H9 (cell line): Measurements from ENCODE around the gene SLC4A11. TPM values are rescaled to one million over a fixed set of nuclear protein-coding genes. Genes with fewer than 3 reads are reported as not detected.

Experiments
- DNase-seq: peaks from one replicate; pipeline ENCODE4 v3.0.0-alpha.2; 2017
- H2AFZ ChIP-seq: one replicate; pipeline ENCODE4 v1.6.1; 2013; ENCODE audit warnings: mild to moderate bottlenecking, low read length, control low read depth, moderate library complexity
- H2AK5ac ChIP-seq: 2 replicates; pipeline ENCODE4 v1.6.1; 2013; ENCODE audit warnings: low read length, control low read depth, mixed read lengths; ENCODE audit not compliant: insufficient read length
- H2BK120ac ChIP-seq: one replicate; pipeline ENCODE4 v1.6.1; 2013; ENCODE audit warnings: low read depth, mild to moderate bottlenecking, low read length, control low read depth, inconsistent platforms; ENCODE audit not compliant: poor library complexity, severe bottlenecking
- H2BK12ac ChIP-seq: 2 replicates; pipeline ENCODE4 v1.6.1; 2013; ENCODE audit warnings: low read length, control low read depth, mixed read lengths, low read depth; ENCODE audit not compliant: insufficient read length
- H2BK15ac ChIP-seq: 2 replicates; pipeline ENCODE4 v1.6.1; 2013; ENCODE audit warnings: low read depth, low read length, control low read depth
- H2BK20ac ChIP-seq: one replicate; pipeline ENCODE4 v1.6.1; 2013; ENCODE audit warnings: low read depth, mild to moderate bottlenecking, low read length, control low read depth, inconsistent platforms; ENCODE audit not compliant: poor library complexity, severe bottlenecking
- H2BK5ac ChIP-seq: 2 replicates; pipeline ENCODE4 v1.6.1; 2013; ENCODE audit warnings: low read length, control low read depth, mixed read lengths; ENCODE audit not compliant: insufficient read length
- H3K14ac ChIP-seq: 2 replicates; pipeline ENCODE4 v1.6.1; 2013; ENCODE audit warnings: low read length, control low read depth; ENCODE audit not compliant: insufficient read depth
- H3K18ac ChIP-seq: 2 replicates; pipeline ENCODE4 v1.6.1; 2013; ENCODE audit warnings: low read depth, mild to moderate bottlenecking, mixed read lengths, low read length, control low read depth; ENCODE audit not compliant: insufficient read length
- H3K23ac ChIP-seq: 2 replicates; pipeline ENCODE4 v1.6.1; 2013; ENCODE audit warnings: low read length, control low read depth, mixed read lengths, low read depth; ENCODE audit not compliant: insufficient read length
- H3K23me2 ChIP-seq: 2 replicates; pipeline ENCODE4 v1.6.1; 2013; ENCODE audit warnings: low read depth, mild to moderate bottlenecking, mixed read lengths, low read length, control low read depth; ENCODE audit not compliant: insufficient read length, poor library complexity, severe bottlenecking
- H3K27ac ChIP-seq: 2 replicates; pipeline ENCODE4 v1.5.1; 2013; ENCODE audit warnings: low read length, control low read depth, mixed read lengths, low read depth; ENCODE audit not compliant: insufficient read length
- H3K27me3 ChIP-seq: 2 replicates; pipeline ENCODE4 v1.6.1; 2013; ENCODE audit warnings: low read length, control low read depth, inconsistent platforms; ENCODE audit not compliant: insufficient read depth
- H3K4ac ChIP-seq: 2 replicates; pipeline ENCODE4 v1.6.1; 2013; ENCODE audit warnings: low read depth, mild to moderate bottlenecking, control low read depth, inconsistent platforms, low read length, moderate library complexity
- H3K4me1 ChIP-seq: 2 replicates; pipeline ENCODE4 v1.6.1; 2013; ENCODE audit warnings: low read length, control low read depth, inconsistent platforms; ENCODE audit not compliant: insufficient read depth
- H3K4me2 ChIP-seq: 2 replicates; pipeline ENCODE4 v1.6.1; 2013; ENCODE audit warnings: low read length, control low read depth, mixed read lengths; ENCODE audit not compliant: insufficient read length, insufficient read depth
- H3K56ac ChIP-seq: 2 replicates; pipeline ENCODE4 v1.6.1; 2013; ENCODE audit warnings: low read depth, mild to moderate bottlenecking, mixed read lengths, low read length, control low read depth; ENCODE audit not compliant: insufficient read length
- H3K79me1 ChIP-seq: 2 replicates; pipeline ENCODE4 v1.6.1; 2013; ENCODE audit warnings: low read depth, mild to moderate bottlenecking, moderate library complexity, low read length, control low read depth, inconsistent platforms; ENCODE audit not compliant: insufficient read depth, poor library complexity, severe bottlenecking
- H3K79me2 ChIP-seq: 2 replicates; pipeline ENCODE4 v1.6.1; 2013; ENCODE audit warnings: low read length, control low read depth, inconsistent platforms; ENCODE audit not compliant: insufficient read depth
- H3K9ac ChIP-seq: 2 replicates; pipeline ENCODE4 v1.6.1; 2013; ENCODE audit warnings: low read length, control low read depth, mixed read lengths; ENCODE audit not compliant: insufficient read length; ENCODE audit errors: extremely low read depth
- H3K9me3 ChIP-seq: one replicate; pipeline ENCODE4 v1.6.1; 2013; ENCODE audit warnings: low read depth, low read length, inconsistent platforms; ENCODE audit not compliant: control insufficient read depth
- H3T11ph ChIP-seq: one replicate; pipeline ENCODE4 v1.6.1; 2013; ENCODE audit warnings: mild to moderate bottlenecking, low read length, control low read depth, inconsistent platforms
- H4K20me1 ChIP-seq: one replicate; pipeline ENCODE4 v1.6.1; 2013; ENCODE audit not compliant: control insufficient read depth, insufficient read length, insufficient read depth
- H4K5ac ChIP-seq: 2 replicates; pipeline ENCODE4 v1.6.1; 2013; ENCODE audit warnings: low read depth, mild to moderate bottlenecking, mixed read lengths, low read length, control low read depth; ENCODE audit not compliant: insufficient read length
- H4K8ac ChIP-seq: replicated peaks from 2 replicates; pipeline ENCODE4 v1.6.1; 2013; ENCODE audit warnings: low read length, control low read depth, mixed read lengths, low read depth; ENCODE audit not compliant: insufficient read length
- H4K91ac ChIP-seq: 2 replicates; pipeline ENCODE4 v1.6.1; 2013; ENCODE audit warnings: low read depth, mild to moderate bottlenecking, moderate library complexity, mixed read lengths, low read length, control low read depth; ENCODE audit not compliant: insufficient read length
- H3K27ac Mint-ChIP-seq, 3 experiments: 2 replicates in 2 of 3; 3 replicates in 1 of 3; pipeline ENCODE4 v1.8.0; 2020 to 2021; ENCODE audit warnings: mixed read lengths in 3 of 3, mild to moderate bottlenecking in 1 of 3, moderate library complexity in 1 of 3
- H3K27me3 Mint-ChIP-seq: 2 replicates; pipeline ENCODE4 v1.8.0; 2021; ENCODE audit warnings: low read depth, mild to moderate bottlenecking, moderate library complexity, mixed read lengths
- H3K36me3 Mint-ChIP-seq, 3 experiments: 2 replicates in 2 of 3; 3 replicates in 1 of 3; pipeline ENCODE4 v1.8.0; 2020 to 2021; ENCODE audit warnings: low read depth in 3 of 3, mixed read lengths in 3 of 3; ENCODE audit not compliant: insufficient read depth in 1 of 3
- H3K4me1 Mint-ChIP-seq, 2 experiments: 2 replicates each; pipeline ENCODE4 v1.8.0; 2020; ENCODE audit warnings: mixed read lengths in 2 of 2
- H3K4me3 Mint-ChIP-seq, 2 experiments: 2 replicates in 1 of 2; 3 replicates in 1 of 2; pipeline ENCODE4 v1.8.0; 2020 to 2021; ENCODE audit warnings: mild to moderate bottlenecking in 2 of 2, mixed read lengths in 2 of 2, moderate library complexity in 1 of 2
- H3K9me3 Mint-ChIP-seq, 2 experiments: 2 replicates in 1 of 2; 3 replicates in 1 of 2; pipeline ENCODE4 v1.8.0; 2020; ENCODE audit warnings: mild to moderate bottlenecking in 2 of 2, mixed read lengths in 2 of 2, moderate library complexity in 1 of 2
- CTCF ChIP-seq: fragments of 200-600 bp; sonication (generic); conservative IDR thresholded peaks from 3 replicates; pipeline ENCODE4 v1.8.0; 2021; ENCODE audit warnings: antibody characterized with exemption, mild to moderate bottlenecking
- WGBS: extraction: QIAGEN DNeasy Blood & Tissue Kit; methylation state at CpG from one replicate; pipeline ENCODE4 v1.1.7; 2013; ENCODE audit warnings: missing lambda C conversion rate, low lambda C conversion rate, mixed read lengths; ENCODE audit not compliant: insufficient read length; ENCODE audit errors: extremely low coverage; 5-methylcytosine and 5-hydroxymethylcytosine counted together
- total RNA-seq: library from RNA; stranded (reverse); gene quantifications from 2 replicates; pipeline ENCODE4 v1.2.1, GENCODE V29; 2021

Gene SLC4A11
- total RNA-seq, 1 experiment from 2014 or later, result 29.4 TPM

DNA sequence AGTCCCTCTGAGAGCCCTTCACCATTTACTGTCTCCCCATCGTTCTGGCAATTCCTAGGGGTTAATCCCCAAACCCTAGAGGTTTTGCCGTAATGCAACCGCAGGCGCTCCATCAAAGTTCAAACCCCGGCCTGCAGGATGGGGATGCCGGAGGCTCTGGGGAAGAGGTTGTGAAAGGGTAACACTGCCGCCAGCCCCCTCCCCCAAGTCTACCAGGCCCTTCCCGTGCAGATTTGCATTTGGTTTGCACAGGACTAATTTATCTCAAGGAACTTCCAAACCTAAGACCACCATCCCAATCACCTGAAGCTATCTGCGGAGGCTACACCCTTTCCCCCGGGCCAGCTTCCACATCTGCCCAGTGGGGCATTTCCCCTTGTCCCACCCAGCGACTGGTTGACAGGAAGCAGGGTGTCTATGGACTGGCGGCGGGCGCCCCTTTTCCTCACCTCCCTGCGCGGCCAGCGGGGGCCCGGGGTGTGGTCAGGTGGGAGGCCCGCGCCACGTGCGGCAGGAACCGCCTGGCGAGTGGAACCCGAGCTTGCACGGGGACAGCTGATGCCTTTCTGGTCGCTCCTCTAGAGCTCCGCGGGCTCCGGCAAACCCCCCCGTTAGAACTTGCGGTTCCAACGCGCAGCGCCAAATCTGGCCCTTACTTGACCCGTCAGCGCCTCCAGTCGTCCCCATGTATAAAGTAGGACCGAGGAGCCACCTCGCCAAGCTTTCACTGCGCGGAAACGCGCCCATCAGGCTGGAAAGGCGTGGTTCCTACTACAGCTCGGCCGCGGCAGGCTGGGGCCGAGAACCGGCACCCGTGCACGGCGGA is 9.4 kb upstream of the SLC4A11 start:
- Histone ChIP-seq H4K20me1 (no peaks in the 10 kb centered on the region), H4K8ac (no peak overlapping the region), H3K9me3 (no peaks in the 10 kb centered on the region), H2AK5ac (no peak overlapping the region), H3K56ac (no peak overlapping the region), H4K5ac (no peak overlapping the region), H3K4ac (no peak overlapping the region), H3K23ac (no peak overlapping the region), H3K27ac (no peak overlapping the region), H3K23me2 (peaks cover 8% of the 10 kb centered on the region), H3K79me2 (no peaks in the 10 kb centered on the region), H3K79me1 (no peaks in the 10 kb centered on the region), H3K18ac (no peak overlapping the region), H2BK15ac (no peak overlapping the region), H2BK5ac (no peak overlapping the region), H3K4me1 (no peaks in the 10 kb centered on the region; the same call in 1 of the 2 replicates), H3K4me2 (peak overlapping the region; percentile 50), H2BK20ac (no peak overlapping the region), H2BK120ac (no peak overlapping the region), H3T11ph (no peak overlapping the region), H3K14ac (no peak overlapping the region), H3K9ac (no peak overlapping the region), H4K91ac (no peak overlapping the region), H2AFZ (no peak overlapping the region), H3K27me3 (no peaks in the 10 kb centered on the region; the same call in 1 of the 2 replicates), H2BK12ac (no peak overlapping the region)
- no peak; the same call in 2 of the 3 replicates for TF ChIP-seq CTCF
- H3K4me3 Mint-ChIP-seq, result peak overlapping the region; percentile 38 to 73
- peak; percentile 73 for DNase-seq
- H3K4me1 Mint-ChIP-seq, result peaks cover 13 to 16% of the 10 kb centered on the region in 2 experiments
- peaks cover 45% of the 10 kb centered on the region for H3K27me3 Mint-ChIP-seq
- H3K36me3 Mint-ChIP-seq, result no peaks in the 10 kb centered on the region; a peak in 2 of 7 replicates
- no peaks in the 10 kb centered on the region for H3K9me3 Mint-ChIP-seq
- H3K27ac Mint-ChIP-seq, result no peak overlapping the region
- WGBS, result no CpG with 5 or more reads among the region's 53 CpGs
